GM12873 (cell line): ENCODE data around the gene RFTN1.

Source experiments
- TF ChIP-seq, protein P1 (sequence below): IDR thresholded peaks from 2 replicates; pipeline ENCODE4 v1.5.1; 2012; ENCODE audit warnings: low read depth, mild to moderate bottlenecking, moderate library complexity, low read length, control low read depth; ENCODE audit not compliant: insufficient read depth; ENCODE audit errors: missing control alignments

The RFTN1 gene

DNA sequence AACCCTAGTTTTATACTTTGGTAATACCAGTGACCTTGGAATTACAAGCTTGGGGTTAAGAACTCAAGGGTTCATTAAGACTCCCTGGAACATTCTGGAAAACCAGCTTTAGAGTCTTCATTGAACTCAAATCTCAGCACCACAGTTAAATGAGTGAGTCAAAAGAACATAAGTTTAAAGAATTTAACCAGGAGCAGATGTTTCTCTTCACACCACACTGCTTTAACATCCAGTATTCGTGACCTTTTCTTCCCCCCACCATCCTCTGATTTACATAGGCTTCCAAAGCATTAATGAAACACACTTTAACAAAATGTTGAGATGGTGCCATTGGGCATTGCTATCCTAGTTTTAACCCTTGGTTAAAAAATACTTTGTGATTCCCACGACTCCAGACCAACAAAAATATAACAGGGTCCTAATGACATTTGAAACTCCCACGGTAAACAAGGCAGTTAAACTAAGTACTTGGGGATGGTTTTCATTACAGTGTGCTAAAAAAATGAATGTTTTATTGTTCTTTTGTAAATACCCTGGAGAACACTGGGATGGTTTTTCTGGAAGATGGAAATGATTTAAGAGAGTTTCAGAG is 124.6 kb downstream of the RFTN1 start:
- TF ChIP-seq, protein P1, sequence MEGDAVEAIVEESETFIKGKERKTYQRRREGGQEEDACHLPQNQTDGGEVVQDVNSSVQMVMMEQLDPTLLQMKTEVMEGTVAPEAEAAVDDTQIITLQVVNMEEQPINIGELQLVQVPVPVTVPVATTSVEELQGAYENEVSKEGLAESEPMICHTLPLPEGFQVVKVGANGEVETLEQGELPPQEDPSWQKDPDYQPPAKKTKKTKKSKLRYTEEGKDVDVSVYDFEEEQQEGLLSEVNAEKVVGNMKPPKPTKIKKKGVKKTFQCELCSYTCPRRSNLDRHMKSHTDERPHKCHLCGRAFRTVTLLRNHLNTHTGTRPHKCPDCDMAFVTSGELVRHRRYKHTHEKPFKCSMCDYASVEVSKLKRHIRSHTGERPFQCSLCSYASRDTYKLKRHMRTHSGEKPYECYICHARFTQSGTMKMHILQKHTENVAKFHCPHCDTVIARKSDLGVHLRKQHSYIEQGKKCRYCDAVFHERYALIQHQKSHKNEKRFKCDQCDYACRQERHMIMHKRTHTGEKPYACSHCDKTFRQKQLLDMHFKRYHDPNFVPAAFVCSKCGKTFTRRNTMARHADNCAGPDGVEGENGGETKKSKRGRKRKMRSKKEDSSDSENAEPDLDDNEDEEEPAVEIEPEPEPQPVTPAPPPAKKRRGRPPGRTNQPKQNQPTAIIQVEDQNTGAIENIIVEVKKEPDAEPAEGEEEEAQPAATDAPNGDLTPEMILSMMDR = no peak

DNA sequence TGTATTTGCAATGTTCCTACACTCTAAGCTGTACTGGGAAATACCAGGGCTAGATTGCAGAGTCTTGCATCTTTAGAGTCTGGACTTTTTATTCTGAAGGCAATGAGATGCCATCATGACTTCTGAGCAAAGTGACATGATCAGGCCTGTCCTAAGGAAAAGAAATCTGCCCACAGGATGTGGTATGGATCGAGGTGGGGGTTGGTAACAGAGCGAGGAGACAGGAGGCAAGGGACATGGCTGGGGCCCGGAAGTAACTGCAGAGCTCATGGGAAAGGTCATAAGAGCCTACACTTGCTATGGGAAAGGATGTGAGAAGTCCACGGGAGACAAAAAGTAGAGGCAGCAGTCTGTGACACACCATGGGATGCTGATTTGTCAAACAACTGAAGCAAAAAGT is 126.9 kb downstream of the RFTN1 start:
- TF ChIP-seq, protein P1 = no peak

DNA sequence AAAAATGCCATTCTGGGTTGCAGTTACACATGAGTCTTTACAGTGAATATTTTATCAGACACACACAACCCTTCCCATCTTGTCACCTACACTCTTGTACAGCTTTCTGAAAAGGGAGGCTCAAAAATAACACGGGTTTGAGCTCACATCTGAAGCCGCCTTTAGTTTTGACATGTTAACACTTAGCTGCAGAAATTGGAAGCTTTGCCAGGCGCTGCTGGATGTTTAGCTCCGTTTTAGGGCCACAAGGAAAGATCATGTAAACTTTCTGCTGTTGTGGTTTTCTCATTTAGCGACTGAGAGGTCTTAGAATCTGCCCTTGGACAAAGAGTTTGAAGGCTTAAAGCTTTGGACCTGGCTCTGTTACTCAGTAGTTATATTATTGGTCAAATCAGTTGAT is 128.3 kb downstream of the RFTN1 start:
- TF ChIP-seq, protein P1 = no peak

DNA sequence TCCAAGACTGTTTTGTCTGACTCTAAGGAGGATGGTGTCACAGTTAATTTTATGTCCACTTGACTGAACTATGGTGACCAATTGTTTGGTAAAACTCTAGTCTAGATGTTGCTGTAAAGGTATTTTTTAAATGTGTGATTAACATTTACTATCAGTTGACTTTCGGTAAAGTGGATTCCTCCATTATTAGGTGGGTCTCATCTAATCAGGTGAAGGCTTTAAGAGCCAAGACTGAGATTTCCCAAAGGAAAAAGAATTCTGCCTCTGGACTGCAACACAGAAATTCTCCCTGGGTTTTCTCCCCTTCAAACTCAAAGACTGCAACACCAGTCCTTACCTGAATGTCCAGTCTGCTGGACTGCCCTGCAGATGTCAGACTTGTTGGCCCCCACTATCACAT is 129.6 kb downstream of the RFTN1 start:
- TF ChIP-seq, protein P1 = no peak

DNA sequence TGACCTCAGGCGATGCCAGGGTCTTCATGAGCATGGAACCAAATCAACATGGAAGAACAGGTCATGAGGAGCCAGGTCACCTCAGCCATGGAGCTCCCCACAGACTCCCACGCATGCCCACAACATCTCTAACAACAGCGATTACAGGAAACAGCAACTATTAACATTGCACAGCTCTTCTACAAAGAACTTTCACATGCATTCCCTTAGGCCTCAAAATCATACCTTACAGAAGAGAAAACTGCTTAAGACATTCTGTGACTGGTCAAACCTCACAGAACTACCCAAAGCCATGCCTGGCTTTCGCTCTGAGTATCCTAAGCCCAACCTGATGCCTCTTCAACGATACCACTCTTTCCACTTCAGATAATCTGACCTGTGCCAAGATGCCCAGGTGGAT is 130.7 kb downstream of the RFTN1 start:
- TF ChIP-seq, protein P1 = no peak

DNA sequence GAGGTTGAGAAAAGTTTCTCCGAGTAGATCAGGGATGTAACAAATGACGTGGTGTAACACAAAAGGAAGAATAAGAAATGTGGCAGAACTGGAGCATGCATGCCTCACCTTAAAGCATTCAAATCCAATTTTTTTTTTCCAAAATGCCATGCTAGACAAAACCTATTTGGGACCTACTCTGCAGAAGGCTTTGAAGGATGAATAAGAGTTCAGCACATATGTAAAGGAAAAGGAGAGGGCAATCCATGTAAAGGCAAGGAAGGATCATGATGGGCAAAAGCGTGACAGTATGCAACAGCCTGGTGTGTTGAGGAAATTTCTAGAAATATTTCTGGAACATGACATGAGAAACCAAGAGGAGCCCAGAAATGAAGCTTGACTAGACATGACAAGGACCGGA is 132.1 kb downstream of the RFTN1 start:
- TF ChIP-seq, protein P1 = no peak

DNA sequence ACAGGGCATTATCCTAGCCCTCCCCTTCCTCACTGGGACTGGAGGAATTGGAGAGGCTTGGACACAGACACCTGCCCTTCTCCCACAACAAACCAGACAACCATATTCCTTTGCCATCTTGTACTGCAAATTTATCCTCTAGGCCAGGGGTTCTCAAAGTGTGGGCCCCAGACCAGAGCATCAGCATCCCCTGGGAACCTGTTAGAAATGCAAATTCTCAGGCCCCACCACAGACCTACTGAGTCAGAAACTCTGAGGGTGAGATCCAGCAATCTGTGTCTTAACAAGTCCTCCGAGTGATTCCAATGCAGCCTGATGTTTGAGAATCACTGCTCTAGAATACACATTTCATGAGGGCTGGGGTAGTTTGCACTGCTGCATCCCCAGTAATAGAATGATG is 133.1 kb downstream of the RFTN1 start:
- TF ChIP-seq, protein P1 = no peak
